Heart left ventricle (tissue), 13 donors: ENCODE results near the gene STARD13.

Experiments
- POLR2A ChIP-seq, 2 donors: fragments of 450-650 bp; IDR thresholded peaks; one replicate each; pipeline ENCODE4 v1.6.1; 2017; ENCODE audit warnings: antibody characterized with exemption in 2 of 2, mild to moderate bottlenecking in 2 of 2, moderate library complexity in 2 of 2
- TF ChIP-seq, protein P1 (sequence below), 12 donors: fragments of 200-600 bp; sonication (generic) in 4 of 12; IDR thresholded peaks; one replicate each; pipeline versions ENCODE4 v1.5.0 to v1.8.0; 2018 to 2022; ENCODE audit warnings: antibody characterized with exemption in 12 of 12, mild to moderate bottlenecking in 5 of 12
- donor health status: ischemic (EF 13 %, LVEDD 7.1; RV severe dilation, severe dysfunction).
- donor health status: DM: no; HTN: yes; CAD: no.
- donor health status: DM: no; HTN: no; CAD: no.
- donor health status: ischemic (EF 25% LVEDD 6.9; RV normal size, moderate dysfunction).
- donor health status: ischemic (EF 25% LVEDD 5.7; RV mildly dilated, moderate dysfunction).
- donor health status: ischemic (EF 35%, LVEDD 5.7; RV mildly dilated, moderate dysfunction).
- donor health status: nonischemic (EF 11% LVEDD 7.7; RV severe dilation, severe dysfunction).
- donor health status: DM: yes; HTN: yes; CAD: no.
- donor health status: PGD.
- donor health status: ischemic (EF 29% LVEDD 5.4; RV normal size, mild dysfunction).
- donor health status: nonischemic (EF 23%, LVEDD 6.1; RV moderate dilation, normal function).

DNA sequence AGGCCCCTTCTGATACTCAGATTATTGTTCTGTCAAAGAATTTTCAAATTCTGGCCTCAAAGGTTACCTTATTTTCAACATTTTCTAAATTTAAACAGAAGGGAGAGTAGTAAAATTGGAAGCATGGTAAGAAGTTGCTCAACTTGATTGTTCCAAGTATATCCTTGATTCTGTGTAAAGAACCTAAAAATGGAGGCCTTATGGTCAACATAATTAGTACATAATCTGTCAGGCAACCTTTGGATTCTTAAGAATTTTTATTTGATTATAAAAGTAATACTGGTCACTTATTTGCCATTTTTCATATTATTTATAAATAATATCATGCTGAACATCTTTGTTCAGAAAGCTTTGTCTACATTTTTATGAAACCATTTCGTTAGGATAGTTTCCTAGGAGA, 83.9 kb downstream of the STARD13 start:
- TF ChIP-seq, protein P1, sequence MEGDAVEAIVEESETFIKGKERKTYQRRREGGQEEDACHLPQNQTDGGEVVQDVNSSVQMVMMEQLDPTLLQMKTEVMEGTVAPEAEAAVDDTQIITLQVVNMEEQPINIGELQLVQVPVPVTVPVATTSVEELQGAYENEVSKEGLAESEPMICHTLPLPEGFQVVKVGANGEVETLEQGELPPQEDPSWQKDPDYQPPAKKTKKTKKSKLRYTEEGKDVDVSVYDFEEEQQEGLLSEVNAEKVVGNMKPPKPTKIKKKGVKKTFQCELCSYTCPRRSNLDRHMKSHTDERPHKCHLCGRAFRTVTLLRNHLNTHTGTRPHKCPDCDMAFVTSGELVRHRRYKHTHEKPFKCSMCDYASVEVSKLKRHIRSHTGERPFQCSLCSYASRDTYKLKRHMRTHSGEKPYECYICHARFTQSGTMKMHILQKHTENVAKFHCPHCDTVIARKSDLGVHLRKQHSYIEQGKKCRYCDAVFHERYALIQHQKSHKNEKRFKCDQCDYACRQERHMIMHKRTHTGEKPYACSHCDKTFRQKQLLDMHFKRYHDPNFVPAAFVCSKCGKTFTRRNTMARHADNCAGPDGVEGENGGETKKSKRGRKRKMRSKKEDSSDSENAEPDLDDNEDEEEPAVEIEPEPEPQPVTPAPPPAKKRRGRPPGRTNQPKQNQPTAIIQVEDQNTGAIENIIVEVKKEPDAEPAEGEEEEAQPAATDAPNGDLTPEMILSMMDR (IDR thresholded peaks at IDR 0.05): no peak
- TF ChIP-seq POLR2A (IDR thresholded peaks at IDR 0.05): no peak
